Fibroblast of skin of left quadriceps (primary cell): ENCODE results near the gene TFAP2A.

ENCODE experiments used
- DNase-seq, 2 experiments: peaks; one replicate each; pipeline ENCODE4 v3.0.0-alpha.2; 2013; ENCODE audit warnings: low read depth in 2 of 2

TFAP2A gene

GRCh38 chr6:10412461-10413261 is 2.2 kb downstream of the TFAP2A start:
- no peak for DNase-seq

DNA sequence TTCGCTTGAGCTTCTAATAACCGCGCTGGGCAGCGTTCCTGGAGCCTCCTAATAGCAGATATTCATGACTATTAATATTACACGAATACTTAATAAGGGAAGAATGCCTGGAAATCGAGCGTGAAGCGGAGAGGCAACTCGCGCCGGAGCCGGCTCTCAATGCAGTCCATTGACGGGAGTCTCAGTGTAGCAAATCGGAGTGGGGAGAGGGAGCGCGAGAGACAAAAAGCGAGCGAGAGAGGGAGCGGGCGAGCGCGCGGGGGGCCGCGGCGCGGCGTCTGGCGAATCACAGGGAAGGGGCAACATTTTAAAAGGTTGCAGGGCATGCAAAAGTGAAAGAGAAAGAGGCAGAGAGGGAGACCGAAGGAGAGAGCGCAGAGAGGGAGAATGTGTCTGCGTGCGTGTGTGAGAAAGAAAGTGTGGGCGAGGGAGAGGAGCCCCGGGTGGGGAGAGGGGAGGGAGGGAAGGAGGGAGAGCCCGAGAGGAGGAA is 2.9 kb downstream of the TFAP2A start:
- no peak for DNase-seq

- DNase-seq, result no peak
These were observed 3.5 kb downstream of the TFAP2A start for GRCh38 chr6:10411131-10411970.

GRCh38 chr6:10410207-10411050 is 4.4 kb downstream of the TFAP2A start:
- no peak for DNase-seq

DNA sequence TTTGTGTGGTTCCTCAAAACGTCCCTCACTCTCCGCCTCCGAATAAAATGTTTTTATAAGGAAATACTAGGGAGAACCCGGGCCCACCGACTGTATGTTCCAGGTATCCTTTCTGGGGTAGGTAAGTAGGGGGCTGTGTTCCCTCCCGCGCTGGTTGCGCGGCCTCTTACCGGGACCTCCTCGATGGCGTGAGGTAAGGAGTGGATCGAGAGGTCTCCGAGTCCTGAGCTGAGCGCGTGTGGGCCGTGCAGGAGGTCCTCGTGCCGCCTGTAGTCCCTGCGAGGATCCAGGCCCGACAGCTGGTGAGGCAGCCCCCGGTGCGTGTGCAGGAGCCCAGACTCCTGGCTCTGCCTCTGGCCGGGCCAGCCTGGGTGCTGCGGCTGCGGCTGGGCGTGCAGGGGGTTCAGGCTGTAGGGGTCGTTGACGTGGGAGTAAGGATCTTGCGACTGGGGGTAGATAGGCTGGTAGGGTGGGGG is 5.1 kb downstream of the TFAP2A start:
- no peak for DNase-seq

- DNase-seq, result no peak
These were observed 5.6 kb downstream of the TFAP2A start for GRCh38 chr6:10409233-10409721.

DNA sequence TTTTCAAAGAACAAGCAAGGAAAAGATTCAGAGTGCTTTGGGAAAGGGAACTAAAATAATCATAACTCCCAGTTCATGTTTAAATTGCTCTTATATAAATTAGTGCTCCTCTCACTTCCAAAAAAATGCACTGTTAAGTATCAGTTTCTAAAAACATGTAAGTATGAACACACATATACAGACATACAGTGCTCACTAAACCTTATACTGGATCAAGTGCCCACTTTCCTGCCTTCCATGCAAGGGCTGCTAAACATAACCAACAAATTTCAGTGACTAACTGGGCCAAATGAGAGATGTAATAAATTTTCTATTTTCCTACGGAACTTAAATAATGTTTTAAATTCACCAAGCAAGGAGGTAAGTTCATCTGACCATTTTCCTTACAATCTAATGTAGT is 6.4 kb downstream of the TFAP2A start:
- DNase-seq, result no peak

GRCh38 chr6:10407674-10408054 is 7.2 kb downstream of the TFAP2A start:
- no peak for DNase-seq

DNA sequence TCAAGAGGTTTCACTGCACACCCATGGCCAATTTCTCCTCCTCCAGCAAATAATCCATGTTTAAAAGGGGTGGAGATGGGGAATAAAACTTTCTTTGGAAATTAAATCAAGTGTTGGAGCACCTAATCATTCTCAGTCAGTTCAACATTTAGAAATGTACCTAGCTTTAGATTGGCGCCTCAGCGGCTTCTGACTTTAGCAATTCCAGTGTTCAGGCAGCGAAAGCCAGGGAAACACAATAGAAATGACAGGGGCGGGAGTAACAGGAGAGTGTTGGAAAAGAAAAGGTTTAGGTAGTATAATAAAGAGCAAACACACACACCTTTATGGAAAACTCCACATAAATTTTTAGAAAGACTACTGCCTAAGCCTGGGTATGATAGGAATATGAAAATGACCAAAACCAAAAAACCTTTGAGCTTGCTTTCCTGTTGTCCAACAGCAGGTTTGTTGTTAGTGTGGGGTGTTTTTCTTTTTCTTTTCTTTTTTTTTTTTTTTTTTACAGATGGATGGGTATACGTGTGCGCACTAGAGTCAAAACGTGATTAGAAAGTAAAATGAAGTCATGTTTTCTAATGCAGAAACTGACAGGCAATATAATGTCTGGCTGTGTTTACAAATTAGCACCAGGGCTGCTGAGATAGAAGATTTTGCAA is 7.7 kb downstream of the TFAP2A start:
- no peak for DNase-seq

GRCh38 chr6:10406556-10406955 is 8.3 kb downstream of the TFAP2A start:
- no peak for DNase-seq

GRCh38 chr6:10405513-10405900 is 9.4 kb downstream of the TFAP2A start:
- no peak for DNase-seq

DNA sequence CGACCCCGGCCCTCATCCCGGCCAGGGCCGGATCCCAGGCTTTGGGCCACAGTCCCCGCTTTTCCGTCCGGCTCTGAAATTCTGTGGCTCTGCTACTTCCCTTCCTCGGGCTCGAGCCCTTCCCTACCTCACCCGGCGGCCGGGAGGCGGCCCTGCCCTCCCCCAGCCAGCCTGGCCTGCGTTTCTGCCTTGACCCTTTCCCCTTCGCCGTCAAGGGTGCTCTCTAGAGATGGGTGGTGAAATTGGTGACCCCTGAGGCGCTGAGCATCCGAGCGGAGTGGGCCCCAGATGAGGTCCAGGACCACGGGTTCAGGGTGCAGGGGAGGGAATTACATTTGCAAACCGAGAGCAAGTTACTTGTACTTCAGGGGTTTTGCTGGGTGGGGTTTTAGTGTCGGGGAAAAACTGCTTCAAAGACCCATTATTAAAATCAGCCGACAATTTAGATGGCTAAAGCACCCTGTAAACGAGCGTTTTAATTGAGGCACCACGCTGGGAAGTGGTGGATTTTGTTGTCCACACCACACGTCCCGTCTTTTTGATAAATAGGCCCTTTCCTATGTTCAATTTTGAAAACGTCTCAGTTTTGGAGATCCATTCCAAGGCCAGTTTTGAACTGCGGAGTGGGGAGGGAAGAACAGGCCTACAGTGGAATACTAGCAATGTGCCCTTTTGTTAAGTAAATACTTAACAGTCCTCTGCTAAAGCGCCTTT is 9.9 kb downstream of the TFAP2A start:
- no peak for DNase-seq

DNA sequence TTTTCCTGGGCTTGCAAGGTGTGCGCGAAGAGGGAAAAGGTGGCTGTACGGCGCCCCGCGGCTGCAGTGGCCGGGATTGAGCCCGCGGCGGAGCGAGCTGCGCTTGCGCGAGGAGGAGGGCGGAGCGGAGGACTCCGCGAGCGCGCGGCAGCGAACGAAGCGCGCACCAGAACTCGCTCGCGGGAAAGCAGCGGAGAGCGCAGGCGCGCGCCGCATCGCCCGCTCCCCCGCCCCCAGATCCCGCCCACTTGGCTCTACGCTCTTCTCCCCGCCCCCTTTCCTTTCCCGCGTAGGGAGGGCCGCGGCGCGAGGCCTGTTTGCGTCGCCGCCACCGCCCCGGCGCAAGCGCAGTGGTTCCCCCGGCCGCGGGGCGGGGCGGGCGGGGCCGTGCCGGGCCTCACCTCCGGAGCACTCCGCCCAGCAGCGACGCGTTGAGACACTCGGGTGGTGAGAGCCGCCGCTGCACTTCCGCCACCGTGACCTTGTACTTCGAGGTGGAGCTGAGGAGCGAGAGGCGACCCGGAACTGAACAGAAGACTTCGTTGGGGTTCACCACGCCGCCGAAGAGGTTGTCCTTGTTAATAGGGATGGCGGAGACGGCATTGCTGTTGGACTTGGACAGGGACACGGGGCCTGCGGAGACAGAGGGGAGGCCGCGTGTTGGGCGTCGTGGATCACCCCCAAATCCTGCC is 10.6 kb downstream of the TFAP2A start:
- DNase-seq, result peak; percentile 79 to 83

DNA sequence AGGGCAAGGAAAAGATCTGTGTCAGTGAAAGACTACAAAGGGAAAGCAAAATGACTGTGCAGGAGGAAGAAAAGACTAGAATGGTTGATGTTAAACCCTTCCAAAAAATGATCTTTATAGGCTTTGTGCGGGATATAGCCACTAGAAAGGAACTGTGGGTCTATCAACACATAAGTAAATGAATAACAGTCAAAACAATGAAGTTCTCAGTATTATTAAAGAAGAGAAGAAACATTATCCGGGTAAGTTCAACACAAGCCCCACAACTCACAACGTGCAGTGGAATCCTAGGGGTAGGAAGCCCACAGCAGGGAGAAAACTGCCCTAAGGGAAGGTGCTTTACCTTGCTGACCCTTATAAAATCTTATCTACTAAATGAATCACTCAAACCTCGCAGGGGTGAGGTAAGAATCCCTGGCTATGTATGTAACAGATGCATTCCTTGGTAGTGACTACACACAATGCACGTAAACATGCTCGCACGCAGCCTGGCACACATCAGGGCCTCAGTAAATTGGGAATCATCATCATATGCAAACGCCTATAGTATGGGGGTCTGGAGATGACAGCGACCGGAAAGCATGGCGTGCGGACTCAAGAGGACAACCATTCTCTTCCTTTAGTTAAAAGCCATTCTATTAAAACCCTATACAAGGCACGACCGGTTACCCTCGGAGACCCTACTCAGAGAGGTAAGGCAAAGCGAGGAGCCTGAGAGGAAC is 11.3 kb downstream of the TFAP2A start:
- DNase-seq, result peak in 1 of 2 experiments; percentile 18

DNA sequence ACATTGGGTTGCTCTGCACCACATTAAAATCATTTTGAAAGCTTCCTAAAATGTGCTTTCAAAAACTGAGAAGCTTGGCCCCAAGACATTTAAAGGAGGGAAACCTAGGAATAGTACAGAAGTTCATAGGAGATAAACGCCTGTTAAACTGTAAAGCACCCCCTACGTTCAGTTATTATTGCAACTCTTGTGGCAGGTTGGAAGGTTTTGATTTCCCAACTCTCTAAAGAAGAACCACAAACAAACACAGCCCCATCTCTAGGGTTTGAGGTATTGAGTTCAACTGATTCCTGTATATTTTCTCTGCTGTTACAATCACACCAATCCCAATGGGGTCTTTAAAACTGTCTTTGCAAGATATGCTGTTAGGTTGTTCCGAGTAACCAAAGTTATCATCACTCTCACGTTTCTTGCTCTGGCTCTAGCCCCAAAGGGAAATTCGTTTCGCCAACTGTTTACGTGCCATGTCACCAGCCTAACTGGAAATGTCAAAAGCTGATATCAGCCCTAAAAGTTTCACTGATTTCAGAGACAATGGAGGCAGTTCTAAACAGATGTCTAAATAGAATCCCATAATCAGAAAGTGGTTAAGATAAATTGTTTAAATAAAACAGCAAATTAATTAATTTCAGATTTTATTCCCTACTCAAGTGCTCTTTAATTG is 12.1 kb downstream of the TFAP2A start:
- no peak for DNase-seq

DNA sequence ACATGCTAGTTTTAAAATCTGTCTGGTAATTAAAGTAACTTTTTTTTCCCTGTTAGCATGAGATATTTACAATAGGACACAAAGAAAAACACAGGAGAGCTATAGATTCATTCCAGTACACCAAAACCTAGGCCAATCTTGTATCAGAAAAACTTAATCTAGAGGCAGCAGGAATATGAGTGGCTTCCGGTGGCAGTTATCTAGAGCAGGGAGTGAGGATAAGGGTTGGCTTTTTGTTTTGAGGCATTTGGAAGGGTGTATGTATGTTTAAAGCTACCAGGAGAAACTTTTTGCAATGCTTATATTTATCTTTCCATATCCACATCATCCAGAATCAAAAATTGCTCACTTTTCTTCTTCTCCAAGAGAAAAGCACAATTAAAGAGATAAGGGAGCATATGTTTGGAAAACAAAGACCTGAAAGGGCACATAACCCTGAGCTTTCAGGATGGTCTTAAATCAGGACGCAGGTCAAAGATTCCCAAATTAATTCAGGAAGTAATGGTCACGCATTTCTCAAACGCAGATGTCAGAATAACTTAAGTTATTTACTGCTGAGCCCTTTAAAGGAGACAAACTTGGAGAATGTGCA is 13.1 kb downstream of the TFAP2A start:
- no peak for DNase-seq

- DNase-seq, result no peak
These were observed 13.8 kb downstream of the TFAP2A start for GRCh38 chr6:10401004-10401536.

- DNase-seq, result no peak
These were observed 14.5 kb downstream of the TFAP2A start for GRCh38 chr6:10400330-10400729.
